ENCODE results near the gene IDI1.

DNA sequence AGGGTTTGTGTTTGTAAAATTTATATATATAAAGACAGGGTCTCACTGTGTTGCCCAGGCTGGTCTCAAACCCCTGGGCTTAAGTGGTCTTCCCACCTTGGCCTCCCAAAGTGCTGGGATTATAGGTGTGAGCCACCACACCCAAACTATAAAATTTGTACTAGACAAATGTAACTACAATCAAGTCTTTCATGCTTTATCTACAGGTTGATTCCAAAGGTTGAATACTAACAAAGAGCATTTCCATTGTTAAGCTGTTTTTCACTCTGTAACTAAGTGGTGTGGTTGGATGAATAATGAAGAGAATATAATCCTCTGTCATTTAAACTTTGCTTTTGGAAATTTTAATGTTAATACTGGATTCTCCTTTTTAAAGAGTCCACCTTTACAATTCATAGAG, 29.7 kb upstream of the IDI1 start:
- no peak for TF ChIP-seq CTCF (IDR thresholded peaks at IDR 0.05)
- no peak for TF ChIP-seq POLR2AphosphoS5 (IDR thresholded peaks at IDR 0.05)
